ENCODE results near the gene SEC63.
"Not testable (repeated sequence)": the region's sequence is repeated elsewhere in the genome, so short reads cannot be mapped to it uniquely, and the experiment has no call there.

GRCh38 chr6:107916961-107917360 is 41.0 kb downstream of the SEC63 start:
- TF ChIP-seq POLR2A (IDR thresholded peaks at IDR 0.05; ENCODE audit: low read length); GATA1 (IDR thresholded peaks at IDR 0.05; ENCODE audit: low read depth, low read length): not testable (repeated sequence)

All from erythroblast (primary cell).